Islet precursor cell (in vitro differentiated cells): Measurements from ENCODE around the gene MBTD1.
"Not testable (repeated sequence)": the region's sequence is repeated elsewhere in the genome, so short reads cannot be mapped to it uniquely, and the experiment has no call there.

Experiments used
- DNase-seq: peaks from one replicate; pipeline ENCODE4 v3.0.0-alpha.2; 2018

Gene MBTD1

DNA sequence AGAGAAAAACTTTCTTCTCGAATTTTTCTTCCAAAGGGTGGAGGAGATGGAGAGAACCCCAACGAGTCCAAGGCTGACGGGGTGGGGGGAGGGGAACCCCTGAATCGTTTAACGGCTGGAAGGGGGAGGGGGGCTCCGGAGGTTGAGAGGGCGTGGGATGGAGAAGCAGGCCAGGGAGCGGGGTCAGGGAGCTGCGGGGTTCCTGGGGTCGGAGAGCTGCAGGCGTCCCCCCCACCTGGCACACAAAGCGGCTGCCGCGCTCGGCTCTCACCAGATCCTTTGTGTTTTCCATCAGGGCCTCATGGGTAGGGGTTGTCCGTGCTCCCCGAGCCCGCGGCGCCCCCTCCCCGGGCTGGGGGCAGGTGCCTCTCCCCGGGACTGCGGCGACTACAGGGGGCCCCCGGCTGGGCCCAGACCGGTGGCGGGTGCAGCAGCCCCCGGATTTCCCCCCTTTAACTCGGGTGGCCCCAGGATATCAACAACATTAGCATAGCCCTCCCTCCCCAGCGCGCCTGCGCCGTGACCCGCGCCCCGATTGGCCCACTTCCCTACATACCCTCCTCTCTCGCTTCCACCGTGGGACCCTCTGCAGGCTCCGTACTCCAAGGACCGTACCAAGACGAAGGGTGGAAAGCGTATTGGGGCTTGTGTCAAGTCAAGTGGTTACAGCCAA is at the start of gene MBTD1:
MBTD1 (minus strand) TSS at position 486 of the 673 bp plus-strand sequence. CDS start 34,888 bp downstream, outside the sequence.
- peak; percentile 99 for DNase-seq

DNA sequence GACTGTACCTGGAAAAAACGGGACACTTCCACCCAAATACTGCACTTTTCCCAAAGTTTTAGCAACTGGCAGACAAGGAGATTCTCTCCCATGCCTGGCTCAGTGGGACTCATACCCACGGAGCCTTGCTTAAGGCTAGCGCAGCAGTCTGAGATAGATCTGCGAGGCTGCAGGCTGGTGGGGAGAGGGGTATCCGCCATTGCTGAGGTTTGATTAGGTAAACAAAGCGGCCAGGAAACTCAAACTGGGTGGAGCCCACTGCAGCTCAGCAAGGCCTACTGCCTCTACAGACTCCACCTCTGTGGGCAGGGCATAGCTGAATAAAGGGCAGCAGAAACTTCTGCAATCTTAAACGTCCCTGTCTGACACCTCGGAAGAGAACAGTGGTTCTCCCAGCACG is 45.3 kb upstream of the MBTD1 start:
- no peak for DNase-seq

DNA sequence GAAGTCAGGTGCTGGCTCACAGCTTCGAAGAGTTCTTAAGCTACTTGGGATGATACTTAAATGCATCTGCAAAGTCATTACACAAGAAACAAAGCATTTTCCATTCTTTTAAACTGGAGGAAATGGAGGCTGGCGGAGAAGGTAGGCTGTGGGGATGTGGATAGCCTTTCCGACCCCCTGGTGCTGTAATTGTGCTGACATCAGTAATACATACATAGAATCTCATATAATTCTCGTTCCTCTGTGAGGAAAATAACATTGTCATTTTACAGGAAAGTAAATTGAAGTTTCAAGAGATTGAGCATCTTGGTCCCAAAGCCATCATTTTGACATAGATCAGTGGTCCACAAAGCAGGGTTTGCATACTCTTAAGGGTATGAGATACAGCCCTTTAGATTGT is 40.0 kb upstream of the MBTD1 start:
- no peak for DNase-seq

- DNase-seq, result no peak
Measured at GRCh38 chr17:51298508-51299371, 38.9 kb upstream of the MBTD1 start.

DNA sequence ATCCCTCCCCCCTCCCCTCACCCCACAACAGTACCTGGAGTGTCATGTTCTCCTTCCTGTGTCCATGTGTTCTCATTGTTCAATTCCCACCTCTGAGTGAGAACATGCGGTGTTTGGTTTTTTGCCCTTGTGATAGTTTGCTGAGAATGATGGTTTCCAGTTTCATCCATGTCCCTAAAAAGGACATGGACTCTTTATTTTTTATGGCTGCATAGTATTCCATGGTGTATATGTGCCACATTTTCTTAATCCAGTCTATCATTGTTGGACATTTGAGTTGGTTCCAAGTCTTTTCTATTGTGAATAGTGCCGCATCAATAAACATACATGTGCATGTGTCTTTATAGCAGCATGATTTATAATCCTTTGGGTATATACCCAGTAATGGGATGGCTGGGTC is 34.5 kb upstream of the MBTD1 start:
- DNase-seq, result not testable (repeated sequence)

DNA sequence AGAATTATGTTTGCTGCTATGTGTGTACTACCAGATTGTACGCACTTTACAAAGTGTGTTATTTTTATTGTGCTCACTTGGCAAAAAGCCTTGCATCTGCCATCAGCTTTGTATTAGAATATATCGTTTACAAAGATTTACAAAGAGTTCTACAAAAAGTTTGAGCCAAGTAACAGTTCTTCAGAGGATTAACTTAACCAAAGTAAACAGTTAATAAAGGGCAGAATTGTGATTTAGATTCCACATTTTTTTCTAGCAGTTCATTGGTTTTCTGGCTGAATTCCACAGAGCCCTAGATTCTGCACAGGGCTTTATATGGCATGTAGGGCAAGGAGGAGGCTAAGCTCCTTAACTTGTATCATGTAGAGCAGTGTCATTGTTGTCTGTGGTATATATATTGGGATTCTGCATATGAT is 29.9 kb upstream of the MBTD1 start:
- DNase-seq, result no peak

DNA sequence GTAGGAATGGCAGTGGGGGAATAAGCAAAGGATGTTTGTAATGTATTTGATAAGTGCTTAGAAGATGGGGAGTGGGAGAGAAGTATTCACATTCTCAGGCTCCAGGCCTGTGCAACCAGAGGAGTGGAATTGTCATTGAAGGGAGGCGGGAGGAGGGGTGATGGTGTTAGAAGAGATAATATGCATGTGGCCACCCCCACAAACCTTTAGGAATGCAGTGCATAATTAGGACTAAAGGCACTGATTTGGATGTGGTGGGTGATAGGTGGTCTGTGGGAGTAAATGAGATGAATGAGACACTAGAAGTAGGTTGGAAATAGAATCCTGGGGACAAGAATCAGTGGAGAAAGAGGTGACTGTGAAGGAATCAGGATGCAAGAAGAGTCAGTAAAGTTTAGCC is 27.6 kb upstream of the MBTD1 start:
- DNase-seq, result no peak

DNA sequence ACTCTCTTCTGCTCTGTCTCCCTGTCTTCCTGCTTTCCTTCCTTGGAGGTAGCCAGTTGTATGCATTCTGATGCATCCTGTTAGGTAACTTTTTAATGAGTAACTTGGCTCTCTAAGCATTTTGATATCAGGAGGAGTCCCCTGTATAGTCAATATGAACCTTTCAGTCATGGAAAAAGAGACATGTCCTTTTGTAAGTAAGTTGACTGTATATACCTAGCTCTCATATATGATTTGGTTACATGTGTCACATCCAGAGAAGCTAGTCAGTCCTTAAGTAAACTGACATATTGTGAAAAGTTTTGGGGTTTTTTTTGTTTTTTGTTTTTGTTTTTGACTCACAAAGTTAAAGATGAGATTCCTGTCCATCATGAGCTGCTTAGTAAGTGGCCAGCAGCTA is 19.3 kb upstream of the MBTD1 start:
- no peak for DNase-seq

- no peak for DNase-seq
Measured at GRCh38 chr17:51275381-51275780, 15.5 kb upstream of the MBTD1 start.

DNA sequence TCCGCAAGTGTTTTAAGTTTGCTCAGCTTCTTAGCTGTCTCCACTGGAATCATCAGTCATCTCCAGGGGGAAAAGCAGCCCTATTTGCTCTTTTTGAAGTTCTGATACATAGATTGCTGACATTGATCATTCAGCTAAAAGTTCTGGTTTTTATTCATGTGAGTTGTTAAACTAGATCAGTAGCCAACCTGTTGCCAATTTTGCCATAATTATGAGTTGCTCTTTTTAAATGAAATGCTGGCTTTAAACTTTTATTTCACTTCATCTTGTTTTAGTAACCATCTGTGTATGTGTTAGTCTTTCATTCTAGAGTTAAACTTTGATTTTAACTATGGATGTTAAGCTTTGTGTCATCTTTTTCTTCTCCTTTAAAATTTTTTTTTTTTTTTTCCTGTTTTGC is 13.0 kb upstream of the MBTD1 start:
- no peak for DNase-seq

DNA sequence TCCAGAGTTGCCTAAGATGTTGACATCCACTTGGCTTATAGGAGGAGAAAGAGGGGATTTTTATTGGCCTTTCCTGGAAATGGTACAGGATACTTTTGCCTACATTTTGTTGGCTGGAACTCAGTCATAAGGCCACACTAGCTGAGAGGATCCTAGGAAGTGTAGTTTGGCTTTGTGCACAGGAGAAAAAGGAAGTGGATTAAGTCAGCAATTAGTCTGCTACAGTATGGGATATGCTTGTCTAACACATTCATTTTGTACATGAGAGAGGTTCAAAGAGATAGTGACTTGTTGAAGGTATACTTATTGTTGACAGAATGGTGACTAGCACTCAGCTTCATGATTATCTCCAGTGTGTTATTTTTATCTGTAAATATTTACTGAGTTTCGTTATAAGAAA is 10.8 kb upstream of the MBTD1 start:
- DNase-seq, result no peak

DNA sequence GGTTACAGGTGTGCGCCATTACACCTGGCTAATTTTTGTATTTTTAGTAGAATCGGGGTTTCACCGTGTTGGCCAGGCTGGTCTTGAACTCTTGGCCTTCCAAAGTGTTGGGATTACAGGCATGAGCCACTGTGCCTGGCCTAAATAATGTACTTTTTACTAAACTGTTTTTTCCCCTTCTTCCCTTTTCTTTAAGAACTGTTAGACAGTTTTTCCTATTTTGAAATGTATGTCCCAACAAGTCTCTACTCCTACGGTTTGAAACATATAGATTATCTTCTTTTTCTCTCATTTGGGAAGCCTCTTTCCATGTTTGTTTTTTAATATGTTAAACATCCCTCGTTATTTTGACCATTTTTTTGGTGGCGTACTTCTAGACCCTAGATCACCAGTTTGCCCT is 10.1 kb upstream of the MBTD1 start:
- DNase-seq, result no peak

DNA sequence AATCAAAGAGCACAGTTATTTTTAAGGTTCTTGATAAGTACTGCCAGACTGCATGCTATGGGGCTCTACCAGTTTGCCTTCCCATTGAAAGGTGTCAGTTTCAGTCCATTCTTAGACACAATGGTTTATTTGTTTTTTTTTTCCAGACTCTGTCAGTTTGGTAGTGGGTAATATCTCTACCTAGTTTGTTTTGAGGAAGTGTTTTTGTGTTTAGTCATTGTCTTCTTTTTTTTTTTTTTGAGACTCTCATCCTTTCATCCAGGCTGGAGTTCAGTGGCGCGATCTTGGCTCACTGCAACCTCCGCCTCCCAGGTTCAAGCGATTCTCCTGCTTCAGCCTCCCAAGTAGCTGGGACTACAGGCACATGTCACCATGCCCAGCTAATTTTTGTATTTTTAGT is 4.6 kb upstream of the MBTD1 start:
- not testable (repeated sequence) for DNase-seq

GRCh38 chr17:51263006-51263405 is 3.2 kb upstream of the MBTD1 start:
- peak; percentile 73 for DNase-seq

DNA sequence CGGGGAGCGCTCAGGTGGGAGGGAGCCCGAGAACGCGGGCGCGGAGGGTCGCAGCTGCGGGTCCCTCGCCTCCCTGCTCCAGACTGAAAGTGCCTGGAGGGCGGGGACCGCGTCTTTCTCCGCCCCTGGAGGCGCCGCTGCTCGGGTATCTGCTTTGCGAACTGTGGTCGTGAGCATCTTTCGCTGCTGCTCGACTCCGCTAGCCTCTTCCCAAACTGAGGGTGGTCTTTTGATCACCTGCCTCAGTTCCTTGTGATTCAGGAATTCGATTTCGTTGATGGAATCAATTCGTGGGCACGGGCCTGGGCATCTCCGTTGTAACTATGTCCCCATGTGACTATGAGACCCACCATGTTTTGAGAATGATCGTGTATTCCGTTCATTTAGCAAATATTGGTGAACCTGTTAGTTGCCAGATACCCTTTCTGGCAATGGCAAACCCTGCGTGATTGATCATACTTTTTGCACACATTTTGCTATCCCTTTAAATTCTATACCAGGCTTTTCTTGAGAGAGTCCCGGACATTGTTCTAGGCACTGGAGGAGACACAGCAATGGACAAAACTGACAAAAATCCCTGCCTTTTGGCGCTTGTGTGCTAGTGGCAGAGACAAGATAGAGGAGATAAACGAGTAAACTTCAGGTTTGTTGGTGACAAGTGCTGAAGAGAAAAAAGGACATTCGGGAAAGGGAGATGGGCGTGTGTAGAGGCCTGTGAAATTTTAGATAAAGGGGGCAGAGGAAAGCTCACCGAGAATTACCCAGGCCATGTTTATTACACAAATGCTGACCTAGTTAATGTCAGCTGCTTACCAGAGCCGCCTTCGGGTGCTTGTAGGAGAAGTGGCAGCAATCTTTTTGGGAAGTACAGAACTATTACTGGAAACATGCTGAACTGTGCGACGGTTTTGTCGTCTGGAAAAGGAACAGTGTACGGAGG is 1.4 kb upstream of the MBTD1 start:
- DNase-seq, result peak; percentile 93

DNA sequence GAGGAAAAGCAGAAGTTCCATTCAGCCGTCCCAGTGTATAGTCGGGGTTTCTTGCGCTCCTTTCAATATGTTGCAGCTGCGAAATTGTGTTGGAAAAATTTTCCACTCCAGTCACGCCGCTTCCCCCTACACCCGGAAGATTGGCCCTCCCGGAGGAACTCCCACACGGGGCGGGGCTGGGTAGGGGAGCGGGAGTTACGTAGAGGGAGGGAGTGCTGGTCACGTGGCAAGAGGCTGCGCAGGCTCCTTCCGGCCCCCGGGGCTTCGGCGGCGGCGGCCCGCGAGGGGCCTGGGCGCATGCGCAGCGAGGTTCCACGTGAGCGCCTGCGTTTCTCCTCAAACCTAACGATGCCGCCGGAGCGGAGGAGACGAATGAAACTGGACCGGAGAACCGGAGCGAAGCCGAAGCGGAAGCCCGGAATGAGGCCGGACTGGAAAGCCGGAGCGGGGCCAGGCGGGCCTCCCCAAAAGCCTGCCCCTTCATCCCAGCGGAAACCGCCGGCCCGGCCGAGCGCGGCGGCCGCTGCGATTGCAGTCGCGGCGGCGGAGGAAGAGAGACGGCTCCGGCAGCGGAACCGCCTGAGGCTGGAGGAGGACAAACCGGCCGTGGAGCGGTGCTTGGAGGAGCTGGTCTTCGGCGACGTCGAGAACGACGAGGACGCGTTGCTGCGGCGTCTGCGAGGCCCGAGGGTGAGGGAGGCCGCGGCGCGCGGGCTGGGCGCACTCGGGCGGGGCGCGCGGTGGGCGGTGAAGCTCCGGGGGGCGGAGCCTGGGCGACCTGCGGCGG is 581 bp upstream of the MBTD1 start, which contains the start of gene UTP18:
UTP18 (plus strand) TSS at position 310 of the 787 bp plus-strand sequence; CDS start at position 349, 39 bp downstream.
- DNase-seq, result peak; percentile 99

- peak; percentile 68 for DNase-seq
Measured at GRCh38 chr17:51258756-51259563, 889 bp downstream of the MBTD1 start.

- no peak for DNase-seq
Measured at GRCh38 chr17:51257150-51258081, 2.4 kb downstream of the MBTD1 start.

DNA sequence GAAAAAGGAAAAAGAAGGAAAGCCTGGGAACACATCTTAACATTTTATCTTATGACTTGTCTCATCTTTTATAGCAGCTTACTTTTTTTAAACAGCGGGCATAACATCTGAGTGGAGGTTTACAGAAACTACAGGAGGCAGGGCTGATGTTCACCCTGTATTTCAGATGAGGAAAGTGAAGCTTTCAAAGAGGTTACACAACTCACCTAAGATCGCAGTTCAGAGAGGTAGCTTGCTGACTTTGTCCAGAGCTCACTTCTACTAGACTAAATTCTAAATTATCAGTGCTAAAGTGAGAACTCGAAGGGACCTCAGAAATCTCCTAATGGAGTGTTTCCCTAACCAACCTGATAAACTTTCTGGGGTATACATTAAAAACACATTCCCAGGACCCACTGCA is 3.7 kb downstream of the MBTD1 start:
- no peak for DNase-seq

DNA sequence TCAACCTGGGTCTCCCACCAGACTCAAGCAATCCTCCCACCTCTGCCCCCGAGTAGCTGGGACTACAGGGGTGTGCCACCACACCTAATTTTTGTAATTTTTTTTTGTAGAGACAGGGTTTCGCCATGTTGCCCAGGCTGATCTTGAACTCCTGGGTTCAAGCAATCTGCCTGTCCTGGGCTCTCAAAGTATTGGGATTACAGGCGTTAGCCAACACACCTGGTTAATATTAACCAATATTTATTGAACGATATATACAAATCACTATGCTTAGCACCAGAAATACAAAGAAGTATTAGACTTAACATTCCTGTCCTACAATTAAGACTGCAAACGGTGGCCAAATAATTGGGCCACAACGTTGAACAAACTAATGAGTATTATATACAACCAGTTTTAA is 4.2 kb downstream of the MBTD1 start:
- DNase-seq, result no peak
